ENCODE measurements around the gene NPY. TPM values are rescaled to one million over a fixed set of nuclear protein-coding genes. Genes with fewer than 3 reads are reported as not detected.

The NPY gene
- total and polyA plus RNA-seq, 2 of the 4 experiments (the other 2 are of a cell fraction): not detected

GRCh38 chr7:24313777-24314176 is 29.8 kb downstream of the NPY start:
- DNase-seq (no peak), ATAC-seq (ENCODE audit: low read depth) (no peak)
- Histone ChIP-seq H3K9me3 (ENCODE audit: control insufficient read depth, insufficient read depth, low read length) (no peaks in the 10 kb centered on the region), H3K9ac (ENCODE audit: low read depth, low read length) (no peak overlapping the region), H3K4me2 (ENCODE audit: low read depth, low read length) (no peak overlapping the region), H2AK9ac (replicated peaks; ENCODE audit: low read depth, low read length, poor library complexity) (no peak overlapping the region), H3K4ac (ENCODE audit: low read depth, low read length) (no peak overlapping the region), H3K4me3 (ENCODE audit: insufficient read depth, low read depth, low read length) (no peak overlapping the region), H3K23ac (ENCODE audit: low read depth, low read length) (no peak overlapping the region), H3K79me1 (ENCODE audit: low read depth in 1 of 2, low read length in 2 of 2) (no peaks in the 10 kb centered on the region), H3K27ac (ENCODE audit: insufficient read depth, low read length) (no peak overlapping the region), H4K8ac (ENCODE audit: low read depth in 2 of 2, low read length in 2 of 2) (no peak overlapping the region), H2BK15ac (ENCODE audit: low read depth, low read length) (no peak overlapping the region), H3K27me3 (ENCODE audit: control insufficient read depth, insufficient read depth, low read length) (no peaks in the 10 kb centered on the region), H3K9me1 (ENCODE audit: insufficient read depth, low read length) (no peaks in the 10 kb centered on the region), H4K20me1 (ENCODE audit: insufficient read depth, low read length) (no peaks in the 10 kb centered on the region), H3K14ac (replicated peaks; ENCODE audit: low read depth, low read length) (no peak overlapping the region), H2BK20ac (ENCODE audit: low read depth, low read length) (no peak overlapping the region), H2BK120ac (ENCODE audit: low read depth, low read length) (no peak overlapping the region), H3K36me3 (ENCODE audit: control insufficient read depth, insufficient read depth, low read length) (no peaks in the 10 kb centered on the region), H3K56ac (ENCODE audit: extremely low read depth, insufficient read depth, low read length) (no peak overlapping the region), H2BK5ac (ENCODE audit: low read depth, low read length, poor library complexity, severe bottlenecking) (no peak overlapping the region), H3K18ac (ENCODE audit: low read depth, low read length) (no peak overlapping the region), H2AK5ac (ENCODE audit: low read depth, low read length) (no peak overlapping the region), H4K5ac (ENCODE audit: low read depth, low read length) (no peak overlapping the region), H4K91ac (ENCODE audit: insufficient read depth, low read depth, low read length) (no peak overlapping the region), H3K4me1 (ENCODE audit: control insufficient read depth, insufficient read depth, low read length) (no peaks in the 10 kb centered on the region), H2AFZ (replicated peaks; ENCODE audit: low read length, poor library complexity) (no peak overlapping the region)
- ChIA-PET CTCF (no interaction called here), POLR2A (ENCODE audit: unreplicated experiment) (no interaction called here)
- BruUV-seq (replicated peaks): no TSS peak
- in situ Hi-C loops (cut with MboI; ENCODE audit: low sequenced_read_pairs) (no loop called here), dilution Hi-C loops (cut with HindIII; ENCODE audit: low sequenced_read_pairs, unreplicated experiment) (no loop called here), intact Hi-C loops (cut with micrococcal nuclease) (no loop called here)
- TF ChIP-seq RFX5 (IDR thresholded peaks at IDR 0.05; ENCODE audit: low read depth, low read length): no peak
- no CpG with 5 or more reads among the region's 3 CpGs for WGBS, 2 experiments (ENCODE audit: extremely low coverage in 2 of 2, insufficient read length in 1 of 2)

Data from IMR-90 (cell line).